Fibroblast of skin of back (primary cell): ENCODE results near the gene TEAD1.

ENCODE experiments used
- DNase-seq: peaks from one replicate; pipeline ENCODE4 v3.0.0-alpha.2; 2013

Gene TEAD1

GRCh38 chr11:12667646-12668045 lies 6.6 kb upstream of the TEAD1 start:
- DNase-seq = no peak

- DNase-seq = no peak
Measured at GRCh38 chr11:12668166-12668565, 6.1 kb upstream of the TEAD1 start.

- peak; percentile 79 for DNase-seq
Measured at GRCh38 chr11:12669930-12670329, 4.3 kb upstream of the TEAD1 start.

- no peak for DNase-seq
Measured at GRCh38 chr11:12671370-12671769, 2.9 kb upstream of the TEAD1 start.

- no peak for DNase-seq
Measured at GRCh38 chr11:12673601-12673923, 659 bp upstream of the TEAD1 start.

GRCh38 chr11:12674571-12674935 lies 332 bp downstream of the TEAD1 start:
- DNase-seq = no peak

- DNase-seq = no peak
Measured at GRCh38 chr11:12674936-12675696, 895 bp downstream of the TEAD1 start.

GRCh38 chr11:12675951-12676711 lies 1.9 kb downstream of the TEAD1 start:
- DNase-seq = peak; percentile 57

- DNase-seq = peak; percentile 64
Measured at GRCh38 chr11:12677131-12677530, 2.9 kb downstream of the TEAD1 start.

GRCh38 chr11:12678092-12678491 lies 3.9 kb downstream of the TEAD1 start:
- no peak for DNase-seq

GRCh38 chr11:12678991-12679390 lies 4.8 kb downstream of the TEAD1 start:
- no peak for DNase-seq

GRCh38 chr11:12679471-12679870 lies 5.2 kb downstream of the TEAD1 start:
- DNase-seq = no peak

- peak; percentile 92 for DNase-seq
Measured at GRCh38 chr11:12680246-12680939, 6.2 kb downstream of the TEAD1 start.

GRCh38 chr11:12680940-12681258 lies 6.7 kb downstream of the TEAD1 start:
- no peak for DNase-seq

- no peak for DNase-seq
Measured at GRCh38 chr11:12681466-12681865, 7.2 kb downstream of the TEAD1 start.

GRCh38 chr11:12682288-12682687 lies 8.1 kb downstream of the TEAD1 start:
- no peak for DNase-seq

- no peak for DNase-seq
Measured at GRCh38 chr11:12682737-12683500, 8.7 kb downstream of the TEAD1 start.

GRCh38 chr11:12683874-12684273 lies 9.7 kb downstream of the TEAD1 start:
- DNase-seq = no peak

- no peak for DNase-seq
Measured at GRCh38 chr11:12684315-12684714, 10.1 kb downstream of the TEAD1 start.

- DNase-seq = no peak
Measured at GRCh38 chr11:12684816-12685215, 10.6 kb downstream of the TEAD1 start.

- DNase-seq = peak; percentile 67
Measured at GRCh38 chr11:12685229-12685628, 11.0 kb downstream of the TEAD1 start.

GRCh38 chr11:12686246-12687060 lies 12.2 kb downstream of the TEAD1 start:
- peak; percentile 64 for DNase-seq
